Measurements from ENCODE around the gene OSBP2.

The OSBP2 gene

GRCh38 chr22:30747493-30747892, 52.8 kb downstream of the OSBP2 start:
- peaks cover 10% of the 10 kb centered on the region for H3K27me3 Mint-ChIP-seq
- intact Hi-C loops (cut with micrococcal nuclease), result no loop called here
- H3K27ac Mint-ChIP-seq, result peak overlapping the region; percentile 25
- H3K4me3 Mint-ChIP-seq, result no peak overlapping the region
- no peaks in the 10 kb centered on the region for H3K36me3 Mint-ChIP-seq (ENCODE audit: low read depth)
- peaks cover 20% of the 10 kb centered on the region for H3K4me1 Mint-ChIP-seq (ENCODE audit: low read depth)
- H3K9me3 Mint-ChIP-seq, result no peaks in the 10 kb centered on the region

- Mint-ChIP-seq H3K36me3 (ENCODE audit: low read depth) (no peaks in the 10 kb centered on the region), H3K4me3 (no peak overlapping the region), H3K27ac (no peak overlapping the region), H3K9me3 (no peaks in the 10 kb centered on the region), H3K27me3 (peaks cover 2% of the 10 kb centered on the region), H3K4me1 (ENCODE audit: low read depth) (peaks cover 5% of the 10 kb centered on the region)
- intact Hi-C loops (cut with micrococcal nuclease), result no loop called here
Observed at GRCh38 chr22:30749272-30749671, 54.6 kb downstream of the OSBP2 start.

DNA sequence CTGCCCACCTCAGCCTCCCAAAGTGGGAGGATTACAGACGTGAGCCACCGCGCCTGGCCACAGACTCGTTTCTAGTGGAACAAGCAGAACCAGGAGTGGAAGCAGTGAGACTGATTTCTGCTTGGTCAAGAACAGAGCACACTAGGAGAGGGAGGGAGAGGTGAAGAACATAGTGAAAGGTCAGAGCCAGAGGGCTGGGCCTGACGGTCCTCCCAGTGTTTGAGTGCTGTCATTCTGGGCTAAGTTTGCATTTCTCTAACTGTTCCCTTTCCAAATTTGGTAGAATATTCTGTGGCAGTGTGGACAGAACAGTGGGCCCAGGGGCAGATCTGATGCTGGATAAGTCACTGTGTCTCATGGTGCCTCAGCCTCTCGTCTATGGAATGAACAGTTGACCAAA, 55.2 kb downstream of the OSBP2 start:
- intact Hi-C loops (cut with micrococcal nuclease), result no loop called here
- H3K36me3 Mint-ChIP-seq (ENCODE audit: low read depth), result no peaks in the 10 kb centered on the region
- peaks cover 5% of the 10 kb centered on the region for H3K4me1 Mint-ChIP-seq (ENCODE audit: low read depth)
- H3K27ac Mint-ChIP-seq, result no peak overlapping the region
- no peaks in the 10 kb centered on the region for H3K9me3 Mint-ChIP-seq
- no peak overlapping the region for H3K4me3 Mint-ChIP-seq
- H3K27me3 Mint-ChIP-seq, result no peaks in the 10 kb centered on the region

DNA sequence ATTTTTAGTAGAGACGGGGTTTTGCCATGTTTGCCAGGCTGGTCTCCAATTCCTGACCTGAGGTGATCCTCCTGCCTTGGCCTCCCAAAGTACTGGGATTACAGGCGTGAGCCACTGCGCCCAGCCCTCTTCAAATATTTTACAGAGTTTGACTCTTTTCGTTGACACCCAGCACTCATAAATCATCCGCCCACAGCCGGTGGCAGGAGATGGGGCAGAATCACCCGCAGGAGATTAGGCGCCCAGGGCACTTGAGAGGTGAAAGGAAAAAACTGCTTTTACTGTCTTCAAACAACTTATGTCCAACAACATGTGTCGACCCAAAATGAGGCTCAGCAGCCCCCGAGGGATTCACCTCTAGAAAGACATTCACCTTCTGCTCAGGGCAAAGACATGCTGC, 56.9 kb downstream of the OSBP2 start:
- Mint-ChIP-seq H3K36me3 (ENCODE audit: low read depth) (no peaks in the 10 kb centered on the region), H3K27ac (no peak overlapping the region), H3K27me3 (no peaks in the 10 kb centered on the region), H3K9me3 (no peaks in the 10 kb centered on the region), H3K4me3 (no peak overlapping the region), H3K4me1 (ENCODE audit: low read depth) (peaks cover 5% of the 10 kb centered on the region)
- intact Hi-C loops (cut with micrococcal nuclease), result no loop called here

DNA sequence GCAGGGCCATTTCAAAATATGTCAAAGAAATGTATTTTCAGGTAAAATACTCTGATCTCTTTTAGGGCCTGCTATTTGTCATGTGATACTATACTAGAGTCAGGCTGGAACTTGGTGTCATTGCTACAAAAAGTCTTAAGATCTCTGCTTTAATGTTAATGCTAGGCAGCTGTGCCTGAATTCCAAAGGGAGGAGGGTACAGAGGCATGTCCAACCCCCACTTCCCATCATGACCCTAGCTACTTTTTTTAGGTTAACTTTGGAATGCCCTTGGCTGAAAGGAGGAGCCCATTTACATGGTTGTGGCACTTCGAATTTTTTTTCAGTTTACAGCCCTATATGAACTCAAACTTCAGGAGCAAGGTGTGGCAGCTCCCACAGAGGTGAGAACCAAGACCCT, 58.1 kb downstream of the OSBP2 start:
- Mint-ChIP-seq H3K36me3 (ENCODE audit: low read depth) (no peaks in the 10 kb centered on the region), H3K27me3 (peaks cover 3% of the 10 kb centered on the region), H3K27ac (no peak overlapping the region), H3K4me3 (no peak overlapping the region), H3K9me3 (no peaks in the 10 kb centered on the region), H3K4me1 (ENCODE audit: low read depth) (peaks cover under 1% of the 10 kb centered on the region)
- intact Hi-C loops (cut with micrococcal nuclease), result no loop called here

- peaks cover 3% of the 10 kb centered on the region for H3K27me3 Mint-ChIP-seq
- H3K9me3 Mint-ChIP-seq, result no peaks in the 10 kb centered on the region
- no peaks in the 10 kb centered on the region for H3K36me3 Mint-ChIP-seq (ENCODE audit: low read depth)
- no peak overlapping the region for H3K27ac Mint-ChIP-seq
- intact Hi-C loops (cut with micrococcal nuclease), result no loop called here
- H3K4me1 Mint-ChIP-seq (ENCODE audit: low read depth), result no peaks in the 10 kb centered on the region
- H3K4me3 Mint-ChIP-seq, result no peak overlapping the region
Observed at GRCh38 chr22:30753701-30754100, 59.0 kb downstream of the OSBP2 start.

DNA sequence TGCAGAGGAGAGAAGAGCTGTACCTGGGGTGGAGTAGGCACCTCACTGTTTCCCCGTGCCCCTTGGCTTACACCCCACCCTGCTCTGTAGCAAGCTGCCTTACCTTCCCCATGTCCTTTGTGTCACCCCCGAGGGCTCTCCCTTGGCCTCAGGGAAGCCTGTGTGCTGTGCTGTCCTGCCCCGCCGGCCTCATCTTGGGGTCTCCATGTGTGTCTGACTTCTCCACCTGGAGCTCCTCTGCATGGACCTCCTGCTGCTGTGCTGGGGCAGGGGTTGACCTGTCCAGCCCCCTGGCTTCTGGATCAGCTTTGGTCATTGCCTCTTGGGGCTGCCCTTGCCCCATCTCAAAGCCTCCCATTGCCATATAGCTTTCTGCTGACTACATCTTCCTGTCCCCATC, 59.8 kb downstream of the OSBP2 start:
- no peaks in the 10 kb centered on the region for H3K9me3 Mint-ChIP-seq
- H3K4me3 Mint-ChIP-seq, result no peak overlapping the region
- peaks cover 3% of the 10 kb centered on the region for H3K27me3 Mint-ChIP-seq
- no peaks in the 10 kb centered on the region for H3K36me3 Mint-ChIP-seq (ENCODE audit: low read depth)
- intact Hi-C loops (cut with micrococcal nuclease), result no loop called here
- no peaks in the 10 kb centered on the region for H3K4me1 Mint-ChIP-seq (ENCODE audit: low read depth)
- no peak overlapping the region for H3K27ac Mint-ChIP-seq

DNA sequence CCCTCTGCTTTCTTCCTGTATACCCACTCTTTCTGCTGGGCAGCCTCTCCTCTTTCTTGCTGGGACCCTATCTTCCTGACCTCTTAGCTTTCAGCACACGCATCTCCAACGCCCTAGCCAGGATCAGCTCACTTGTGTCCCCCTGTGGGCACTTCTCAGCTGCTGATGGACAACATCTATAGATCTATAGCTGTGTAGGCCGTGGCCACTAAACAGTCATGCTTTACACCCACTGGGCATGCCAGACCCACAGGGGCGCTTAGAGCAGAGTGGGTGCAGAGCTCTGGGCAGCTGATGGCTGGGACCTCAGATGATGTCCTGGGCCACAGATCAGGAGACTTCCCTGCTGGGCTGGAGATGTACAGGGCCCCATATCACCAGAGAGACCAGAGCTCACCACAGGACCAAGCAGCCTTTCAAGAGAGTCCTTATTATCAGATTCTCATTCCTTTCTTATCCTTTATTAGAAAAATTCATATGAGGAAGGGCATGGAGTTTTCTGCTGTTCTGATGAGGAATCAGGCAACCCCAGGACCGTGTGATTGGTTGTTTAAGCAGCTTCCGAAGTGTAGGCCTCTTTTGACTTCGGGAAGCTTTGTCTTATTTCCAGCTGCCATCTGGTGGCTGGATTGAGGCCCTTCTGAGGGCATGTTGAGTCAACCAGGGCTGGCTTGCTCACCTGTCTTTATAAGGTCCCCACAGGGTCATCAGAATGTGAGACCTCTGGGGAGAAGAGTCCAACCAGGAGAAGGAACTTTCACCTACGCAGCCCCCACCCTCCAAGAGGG, 60.5 kb downstream of the OSBP2 start:
- Mint-ChIP-seq H3K27me3 (peaks cover 3% of the 10 kb centered on the region), H3K4me3 (no peak overlapping the region), H3K36me3 (ENCODE audit: low read depth) (no peaks in the 10 kb centered on the region), H3K9me3 (no peaks in the 10 kb centered on the region), H3K4me1 (ENCODE audit: low read depth) (no peaks in the 10 kb centered on the region), H3K27ac (no peak overlapping the region)
- intact Hi-C loops (cut with micrococcal nuclease), result loop anchor here (1.0 to 5.0 kb wide), 2 partner anchors 121 to 198 kb away; no protein-coding TSS in a partner anchor

GRCh38 chr22:30755759-30756124, 61.1 kb downstream of the OSBP2 start:
- no peaks in the 10 kb centered on the region for H3K9me3 Mint-ChIP-seq
- no peak overlapping the region for H3K27ac Mint-ChIP-seq
- H3K27me3 Mint-ChIP-seq, result peaks cover 3% of the 10 kb centered on the region
- H3K4me1 Mint-ChIP-seq (ENCODE audit: low read depth), result no peaks in the 10 kb centered on the region
- H3K4me3 Mint-ChIP-seq, result no peak overlapping the region
- H3K36me3 Mint-ChIP-seq (ENCODE audit: low read depth), result no peaks in the 10 kb centered on the region
- intact Hi-C loops (cut with micrococcal nuclease), result loop anchor here (1.0 to 5.0 kb wide), 2 partner anchors 121 to 198 kb away; no protein-coding TSS in a partner anchor

DNA sequence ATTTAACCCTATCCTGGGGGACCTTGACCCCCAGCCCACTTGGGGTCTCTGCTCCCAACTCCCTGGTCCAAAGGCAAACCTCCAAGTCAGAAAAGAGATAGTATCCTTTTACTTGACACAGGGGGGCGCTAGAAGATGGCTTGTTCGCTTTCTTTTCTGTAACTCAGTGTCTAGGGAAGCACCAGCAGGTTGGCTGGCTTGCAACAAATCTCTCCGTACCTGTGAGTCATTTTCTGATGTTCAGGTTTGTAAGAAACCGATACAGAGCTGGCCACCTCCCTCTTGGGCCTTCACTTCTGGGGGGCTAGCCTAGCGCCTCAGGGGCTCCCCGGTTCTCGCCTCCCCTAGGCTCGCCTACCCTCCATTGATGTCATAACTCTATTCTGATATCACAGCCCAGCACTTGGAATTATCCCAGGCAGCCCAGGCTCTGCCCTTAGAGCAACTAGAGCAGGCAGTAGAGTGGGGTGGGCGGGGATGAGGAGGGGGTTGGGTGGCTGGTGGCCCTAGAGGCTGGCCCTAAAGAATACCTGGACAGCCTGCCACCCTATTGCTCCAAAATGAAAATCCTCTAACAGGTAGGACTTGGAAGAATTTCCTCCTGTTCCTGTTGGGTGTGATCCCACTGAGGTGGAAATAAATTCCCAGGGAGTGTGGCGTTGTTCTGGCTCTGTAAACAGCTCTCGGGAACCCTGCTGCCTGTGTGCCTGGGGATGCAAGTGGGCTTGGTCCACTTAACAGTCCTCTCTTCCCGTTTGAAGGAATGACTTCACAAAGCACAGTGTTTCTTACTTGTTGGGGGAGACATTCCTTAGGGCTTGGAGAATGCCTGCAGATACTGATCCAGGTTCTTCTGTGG, 69.4 kb downstream of the OSBP2 start:
- no peak overlapping the region for H3K27ac Mint-ChIP-seq
- H3K9me3 Mint-ChIP-seq, result no peaks in the 10 kb centered on the region
- intact Hi-C loops (cut with micrococcal nuclease), result loop anchor here (5.0 to 10.0 kb wide), 2 partner anchors 383 to 511 kb away; no protein-coding TSS in a partner anchor
- H3K4me1 Mint-ChIP-seq (ENCODE audit: low read depth), result no peaks in the 10 kb centered on the region
- H3K4me3 Mint-ChIP-seq, result no peak overlapping the region
- H3K27me3 Mint-ChIP-seq, result no peaks in the 10 kb centered on the region
- no peaks in the 10 kb centered on the region for H3K36me3 Mint-ChIP-seq (ENCODE audit: low read depth)

DNA sequence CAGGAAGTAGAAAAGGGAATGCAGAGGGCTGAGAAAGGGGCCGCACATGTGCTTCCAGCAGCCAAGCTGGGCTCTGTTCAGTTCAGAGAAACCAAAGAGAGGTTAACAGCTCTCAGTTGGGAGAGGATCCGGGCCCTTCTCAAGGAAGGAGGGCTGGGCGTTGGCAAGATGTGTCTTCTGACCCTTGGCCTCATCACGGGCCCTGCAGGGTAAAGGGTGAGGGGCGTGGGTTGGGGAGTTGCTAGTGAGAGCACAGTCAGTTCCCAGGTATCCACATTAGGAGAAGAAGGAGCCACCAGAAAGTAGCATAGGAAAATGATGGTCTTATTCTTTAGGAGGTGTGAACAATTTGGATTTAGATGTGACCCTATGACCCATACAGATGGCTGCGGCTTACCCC, 73.0 kb downstream of the OSBP2 start:
- Mint-ChIP-seq H3K27ac (no peak overlapping the region), H3K36me3 (ENCODE audit: low read depth) (no peaks in the 10 kb centered on the region), H3K4me3 (no peak overlapping the region), H3K27me3 (no peaks in the 10 kb centered on the region), H3K4me1 (ENCODE audit: low read depth) (no peaks in the 10 kb centered on the region), H3K9me3 (no peaks in the 10 kb centered on the region)
- intact Hi-C loops (cut with micrococcal nuclease), result loop anchor here (10.0 kb wide), 1 partner anchor 507 kb away; no protein-coding TSS in a partner anchor

GRCh38 chr22:30770716-30771115, 76.0 kb downstream of the OSBP2 start:
- no peak overlapping the region for H3K27ac Mint-ChIP-seq
- H3K9me3 Mint-ChIP-seq, result no peaks in the 10 kb centered on the region
- intact Hi-C loops (cut with micrococcal nuclease), result no loop called here

DNA sequence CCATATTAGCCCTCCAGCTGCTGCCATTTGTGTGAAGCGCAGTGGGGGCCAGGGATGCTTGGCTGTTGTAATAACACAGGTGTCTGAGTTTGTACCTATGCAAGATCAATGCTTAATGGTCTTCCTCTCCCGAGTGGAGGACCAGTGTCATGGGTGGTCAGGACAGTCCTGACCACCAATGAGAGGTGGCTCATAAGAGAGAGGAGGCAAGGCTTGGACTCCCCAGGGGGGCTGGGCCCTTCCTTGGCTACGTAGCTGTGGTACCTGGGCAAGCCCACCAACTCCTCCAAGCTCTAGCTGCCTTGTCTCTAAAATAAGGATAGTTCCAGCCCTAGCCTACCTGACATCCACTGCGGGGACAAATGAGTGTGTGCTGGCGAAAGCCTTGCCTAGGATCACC, 79.2 kb downstream of the OSBP2 start:
- H3K4me3 Mint-ChIP-seq, result no peak overlapping the region
- no peak overlapping the region for H3K27ac Mint-ChIP-seq

More at GRCh38 chr22:30770716-30771115, 76.0 kb downstream of the OSBP2 start:
- H3K4me3 Mint-ChIP-seq, result no peak overlapping the region
- no peaks in the 10 kb centered on the region for H3K27me3 Mint-ChIP-seq
- no peaks in the 10 kb centered on the region for H3K36me3 Mint-ChIP-seq (ENCODE audit: low read depth)
- no peaks in the 10 kb centered on the region for H3K4me1 Mint-ChIP-seq (ENCODE audit: low read depth)

GRCh38 chr22:30774566-30774965, 79.9 kb downstream of the OSBP2 start:
- H3K9me3 Mint-ChIP-seq, result no peaks in the 10 kb centered on the region
- no peak overlapping the region for H3K4me3 Mint-ChIP-seq
- no peaks in the 10 kb centered on the region for H3K36me3 Mint-ChIP-seq (ENCODE audit: low read depth)
- H3K4me1 Mint-ChIP-seq (ENCODE audit: low read depth), result no peaks in the 10 kb centered on the region
- intact Hi-C loops (cut with micrococcal nuclease), result no loop called here
- no peaks in the 10 kb centered on the region for H3K27me3 Mint-ChIP-seq
- H3K27ac Mint-ChIP-seq, result no peak overlapping the region

More for the DNA sequence above, 79.2 kb downstream of the OSBP2 start:
- Mint-ChIP-seq H3K36me3 (ENCODE audit: low read depth) (no peaks in the 10 kb centered on the region), H3K27me3 (no peaks in the 10 kb centered on the region), H3K9me3 (no peaks in the 10 kb centered on the region), H3K4me1 (ENCODE audit: low read depth) (no peaks in the 10 kb centered on the region)
- intact Hi-C loops (cut with micrococcal nuclease), result no loop called here
